ENCODE data around the gene PPM1M. TPM values are rescaled to one million over a fixed set of nuclear protein-coding genes. Genes with fewer than 3 reads are reported as not detected.
"Not testable (repeated sequence)": the region's sequence is repeated elsewhere in the genome, so short reads cannot be mapped to it uniquely, and the experiment has no call there.

PPM1M gene
- total and polyA plus RNA-seq, 2 experiments from 2014 or later, result 6.2 to 10.7 TPM

DNA sequence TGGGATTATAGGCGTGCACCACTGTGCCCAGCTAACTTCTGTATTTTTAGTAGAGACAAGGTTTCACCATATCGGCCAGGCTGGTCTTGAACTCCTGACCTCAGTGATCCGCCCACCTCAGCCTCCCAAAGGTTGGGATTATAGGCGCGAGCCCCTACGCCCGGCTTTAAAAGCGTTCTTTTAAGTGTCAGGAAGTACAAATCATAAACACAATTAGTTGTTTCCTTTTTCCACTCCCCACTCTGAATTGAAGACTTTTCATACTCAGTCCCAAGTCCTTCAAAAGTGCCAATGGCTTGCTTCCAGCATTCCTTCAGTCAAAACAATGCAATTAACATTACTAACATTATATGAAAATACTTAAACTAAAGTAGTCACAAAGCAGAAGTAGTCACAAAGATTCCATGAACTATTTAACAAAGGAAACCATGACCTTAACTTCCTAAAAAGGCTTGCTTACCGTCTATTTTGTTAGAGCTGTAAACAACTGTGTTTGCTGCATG is 24.7 kb downstream of the PPM1M start:
- Histone ChIP-seq H3K9me3 (ENCODE audit: low read depth) (no peaks in the 10 kb centered on the region), H3K36me3 (replicated peaks; ENCODE audit: insufficient read depth, low read depth) (no peaks in the 10 kb centered on the region), H3K4me3 (no peak overlapping the region), H2AFZ (no peak overlapping the region), H3K27me3 (no peaks in the 10 kb centered on the region), H4K20me1 (ENCODE audit: insufficient read depth, poor library complexity, severe bottlenecking) (peaks cover 88% of the 10 kb centered on the region), H3K4me2 (no peak overlapping the region), H3K79me2 (peaks cover 100% of the 10 kb centered on the region), H3K27ac (peak overlapping the region; percentile 58), H3K4me1 (ENCODE audit: insufficient read depth) (peaks cover 16% of the 10 kb centered on the region), H3K9me2 (replicated peaks; ENCODE audit: insufficient read depth) (no peaks in the 10 kb centered on the region)
- 78% methylated on average over 9 of the region's 9 CpGs for WGBS (ENCODE audit: low lambda C conversion rate, missing lambda C conversion rate)
- TF ChIP-seq EZH2 (IDR thresholded peaks at IDR 0.05; ENCODE audit: borderline replicate concordance), result no peak
- no peak for TF ChIP-seq EZH2phosphoT487 (IDR thresholded peaks at IDR 0.05; ENCODE audit: low read depth, severe bottlenecking, unreplicated experiment)
- TF ChIP-seq CTCF (IDR thresholded peaks at IDR 0.05; ENCODE audit: poor library complexity), result no peak
- DNase-seq (ENCODE audit: low spot score), result no peak

GRCh38 chr3:52272172-52272571 is 26.6 kb downstream of the PPM1M start:
- Histone ChIP-seq H4K20me1 (ENCODE audit: insufficient read depth, poor library complexity, severe bottlenecking) (peaks cover 100% of the 10 kb centered on the region), H3K4me1 (ENCODE audit: insufficient read depth) (peaks cover 31% of the 10 kb centered on the region)
- 91% methylated on average over 9 of the region's 9 CpGs for WGBS (ENCODE audit: low lambda C conversion rate, missing lambda C conversion rate)

GRCh38 chr3:52272831-52273230 is 27.3 kb downstream of the PPM1M start:
- H3K4me2 ChIP-seq, result no peak overlapping the region
- H4K20me1 ChIP-seq (ENCODE audit: insufficient read depth, poor library complexity, severe bottlenecking), result peaks cover 100% of the 10 kb centered on the region
- H3K4me1 ChIP-seq (ENCODE audit: insufficient read depth), result peaks cover 31% of the 10 kb centered on the region

More at GRCh38 chr3:52272172-52272571, 26.6 kb downstream of the PPM1M start:
- not testable (repeated sequence) for H3K27me3 ChIP-seq; H2AFZ ChIP-seq; H3K4me3 ChIP-seq; DNase-seq (ENCODE audit: low spot score); H3K9me2 ChIP-seq (replicated peaks; ENCODE audit: insufficient read depth); H3K36me3 ChIP-seq (replicated peaks; ENCODE audit: insufficient read depth, low read depth); H3K4me2 ChIP-seq; H3K9me3 ChIP-seq (ENCODE audit: low read depth)
- Histone ChIP-seq H3K79me2 (peaks cover 100% of the 10 kb centered on the region), H3K27ac (peak overlapping the region; percentile 21)

DNA sequence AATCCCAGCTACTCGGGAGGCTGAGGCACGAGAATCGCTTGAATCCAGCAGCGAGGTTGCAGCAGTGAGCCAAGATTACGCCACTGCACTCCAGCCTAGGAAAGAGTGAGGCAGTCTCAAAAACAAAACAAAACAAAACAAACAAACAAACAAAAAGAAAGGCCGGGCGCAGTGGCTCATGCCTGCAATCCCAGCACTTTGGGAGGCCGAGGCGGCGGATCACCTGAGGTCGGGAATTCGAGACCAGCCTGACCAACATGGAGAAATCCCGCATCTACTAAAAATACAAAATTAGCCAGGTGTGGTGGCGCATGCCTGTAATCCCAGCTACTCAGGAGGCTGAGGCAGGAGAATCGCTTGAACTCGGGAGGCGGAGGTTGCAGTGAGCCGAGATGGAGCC is 29.2 kb downstream of the PPM1M start:
- DNase-seq (ENCODE audit: low spot score); H3K9me3 ChIP-seq (ENCODE audit: low read depth); H2AFZ ChIP-seq; H3K27me3 ChIP-seq; H3K4me3 ChIP-seq; H3K9me2 ChIP-seq (replicated peaks; ENCODE audit: insufficient read depth); H3K36me3 ChIP-seq (replicated peaks; ENCODE audit: insufficient read depth, low read depth); H3K27ac ChIP-seq: not testable (repeated sequence)
- 96% methylated on average over 18 of the region's 18 CpGs for WGBS (ENCODE audit: low lambda C conversion rate, missing lambda C conversion rate)
- Histone ChIP-seq H3K4me2 (peak overlapping the region; percentile 99), H4K20me1 (ENCODE audit: insufficient read depth, poor library complexity, severe bottlenecking) (peaks cover 81% of the 10 kb centered on the region), H3K79me2 (peaks cover 91% of the 10 kb centered on the region), H3K4me1 (ENCODE audit: insufficient read depth) (peaks cover 40% of the 10 kb centered on the region)

More at GRCh38 chr3:52272831-52273230, 27.3 kb downstream of the PPM1M start:
- Histone ChIP-seq H3K9me3 (ENCODE audit: low read depth) (no peaks in the 10 kb centered on the region), H3K27ac (no peak overlapping the region), H2AFZ (no peak overlapping the region), H3K9me2 (replicated peaks; ENCODE audit: insufficient read depth) (no peaks in the 10 kb centered on the region), H3K4me3 (no peak overlapping the region), H3K27me3 (no peaks in the 10 kb centered on the region), H3K79me2 (peaks cover 100% of the 10 kb centered on the region), H3K36me3 (replicated peaks; ENCODE audit: insufficient read depth, low read depth) (no peaks in the 10 kb centered on the region)
- 93% methylated on average over 3 of the region's 3 CpGs for WGBS (ENCODE audit: low lambda C conversion rate, missing lambda C conversion rate)
- no peak for DNase-seq (ENCODE audit: low spot score)
- no peak for TF ChIP-seq EZH2phosphoT487 (IDR thresholded peaks at IDR 0.05; ENCODE audit: low read depth, severe bottlenecking, unreplicated experiment)
- no peak for TF ChIP-seq CTCF (IDR thresholded peaks at IDR 0.05; ENCODE audit: poor library complexity)
- TF ChIP-seq EZH2 (IDR thresholded peaks at IDR 0.05; ENCODE audit: borderline replicate concordance), result no peak
